Esophagus muscularis mucosa (tissue), 4 donors: ENCODE measurements around the gene MTG2. TPM values are rescaled to one million over a fixed set of nuclear protein-coding genes. Genes with fewer than 3 reads are reported as not detected.
"Not testable (repeated sequence)": the region's sequence is repeated elsewhere in the genome, so short reads cannot be mapped to it uniquely, and the experiment has no call there.

ENCODE experiments used
- DNase-seq: peaks from one replicate; pipeline ENCODE4 v3.0.0-alpha.2; 2017; ENCODE audit errors: extremely low spot score
- H3K27ac ChIP-seq, 4 donors: fragments of 200-600 bp; sonication (generic); replicated peaks in 1 of 4; 1 replicate in 3 of 4; 2 replicates in 1 of 4; pipeline ENCODE4 v1.5.1; 2016 to 2019; ENCODE audit warnings: mild to moderate bottlenecking in 1 of 4
- H3K27me3 ChIP-seq, 4 donors: fragments of 200-600 bp; sonication (generic); one replicate each; pipeline versions ENCODE4 v1.5.1 to v1.6.0; 2016 to 2019
- H3K36me3 ChIP-seq, 4 donors: fragments of 200-600 bp; sonication (generic); one replicate each; pipeline ENCODE4 v1.5.1; 2016 to 2019
- H3K4me1 ChIP-seq, 4 donors: fragments of 200-600 bp; sonication (generic); one replicate each; pipeline ENCODE4 v1.5.1; 2016 to 2019
- H3K4me3 ChIP-seq, 4 donors: fragments of 200-600 bp; sonication (generic); 1 replicate in 2 of 4; 2 replicates in 2 of 4; pipeline ENCODE4 v1.5.1; 2016 to 2019; ENCODE audit warnings: mild to moderate bottlenecking in 4 of 4, moderate library complexity in 1 of 4
- H3K9me3 ChIP-seq, 4 donors: fragments of 200-600 bp; sonication (generic); 1 replicate in 3 of 4; 2 replicates in 1 of 4; pipeline ENCODE4 v1.5.1; 2016 to 2019
- CTCF ChIP-seq, 3 experiments: fragments of 200-600 bp in 2 of 3; fragments of 450-650 bp in 1 of 3; sonication (generic) in 2 of 3; IDR thresholded peaks; one replicate each; pipeline ENCODE4 v1.5.1; 2017 to 2019; ENCODE audit warnings: antibody characterized with exemption in 3 of 3, mild to moderate bottlenecking in 2 of 3, moderate library complexity in 1 of 3
- EP300 ChIP-seq: sonication (generic); formaldehyde crosslinking; IDR thresholded peaks from one replicate; pipeline ENCODE4 v1.6.1; 2017; ENCODE audit warnings: antibody characterized with exemption
- POLR2A ChIP-seq: fragments of 450-650 bp; IDR thresholded peaks from one replicate; pipeline ENCODE4 v1.6.1; 2017; ENCODE audit warnings: antibody characterized with exemption, moderate library complexity, mild to moderate bottlenecking, low read depth
- POLR2AphosphoS5 ChIP-seq, 2 donors: sonication (generic); formaldehyde crosslinking; IDR thresholded peaks; one replicate each; pipeline ENCODE4 v1.6.1; 2017; ENCODE audit warnings: antibody characterized with exemption in 2 of 2
- WGBS: methylation state at CpG from one replicate; pipeline ENCODE4 v1.1.5; 2018; 5-methylcytosine and 5-hydroxymethylcytosine counted together
- intact Hi-C: fragments of 100-400 bp; cut with DNase I; formaldehyde crosslinking; loops from one replicate; pipeline ENCODE4 v1.15.1; 2023
- total RNA-seq, 4 donors: library from RNA; depleted of rRNA; stranded (reverse); fragments of >200 nt; gene quantifications; one replicate each; pipeline versions ENCODE4 v1.1.0 to v1.2.1, GENCODE V29; 2016

MTG2 gene
- total RNA-seq, 4 donors from 2014 or later: 21.6 to 26.5 (median 26.0) TPM

- WGBS: 97% methylated on average over 21 of the region's 22 CpGs
- no peak overlapping the region for H3K27ac ChIP-seq
- H3K36me3 ChIP-seq: no peaks in the 10 kb centered on the region
- TF ChIP-seq POLR2A (no peak), CTCF (IDR thresholded peaks at IDR 0.05) (no peak), POLR2AphosphoS5 (IDR thresholded peaks at IDR 0.05) (no peak), EP300 (no peak)
- peaks cover 44 to 71% (median 58%) of the 10 kb centered on the region in 4 donors for H3K4me1 ChIP-seq
- DNase-seq: no peak
- H3K9me3 ChIP-seq: no peaks in the 10 kb centered on the region
- H3K4me3 ChIP-seq: no peak overlapping the region
- intact Hi-C loops: no loop called here
- no peaks in the 10 kb centered on the region for H3K27me3 ChIP-seq
Observed at GRCh38 chr20:62146019-62146755, 36.6 kb upstream of the MTG2 start.

GRCh38 chr20:62147125-62147524 lies 35.7 kb upstream of the MTG2 start:
- Histone ChIP-seq H3K27me3 (no peaks in the 10 kb centered on the region), H3K4me3 (no peak overlapping the region), H3K36me3 (peaks cover 0 to 2% (median under 1%) of the 10 kb centered on the region in 4 donors), H3K9me3 (no peaks in the 10 kb centered on the region), H3K4me1 (peaks cover 34 to 66% (median 49%) of the 10 kb centered on the region in 4 donors), H3K27ac (no peak overlapping the region)
- TF ChIP-seq POLR2AphosphoS5 (IDR thresholded peaks at IDR 0.05) (no peak), POLR2A (no peak), CTCF (IDR thresholded peaks at IDR 0.05) (no peak), EP300 (no peak)
- intact Hi-C loops: no loop called here
- DNase-seq: no peak
- WGBS: 90% methylated on average over 1 of the region's 6 CpGs

- Histone ChIP-seq H3K36me3 (peaks cover 0 to 6% (median 3%) of the 10 kb centered on the region in 4 donors), H3K27ac (no peak overlapping the region), H3K27me3 (no peaks in the 10 kb centered on the region), H3K9me3 (no peaks in the 10 kb centered on the region), H3K4me1 (peaks cover 33 to 65% (median 47%) of the 10 kb centered on the region in 4 donors), H3K4me3 (no peak overlapping the region)
- intact Hi-C loops: no loop called here
- WGBS: 96% methylated on average over 9 of the region's 9 CpGs
- no peak for DNase-seq
- TF ChIP-seq POLR2A (no peak), POLR2AphosphoS5 (IDR thresholded peaks at IDR 0.05) (no peak), EP300 (no peak), CTCF (IDR thresholded peaks at IDR 0.05) (no peak)
Observed at GRCh38 chr20:62147528-62147927, 35.3 kb upstream of the MTG2 start.

- DNase-seq, H3K4me3 ChIP-seq, intact Hi-C loops, H3K9me3 ChIP-seq, H3K27ac ChIP-seq, H3K27me3 ChIP-seq: not testable (repeated sequence)
- H3K36me3 ChIP-seq: peaks cover 0 to 14% (median 6%) of the 10 kb centered on the region in 4 donors
- H3K4me1 ChIP-seq: peaks cover 33 to 65% (median 47%) of the 10 kb centered on the region in 4 donors
- WGBS: 100% methylated on average over 2 of the region's 10 CpGs
Observed at GRCh38 chr20:62148383-62148782, 34.4 kb upstream of the MTG2 start.

- H3K4me1 ChIP-seq: peaks cover 33 to 65% (median 47%) of the 10 kb centered on the region in 4 donors
- H3K27ac ChIP-seq: no peak overlapping the region
- no peaks in the 10 kb centered on the region for H3K9me3 ChIP-seq
- H3K27me3 ChIP-seq: no peaks in the 10 kb centered on the region
- no peak for DNase-seq
- WGBS: 85% methylated on average over 11 of the region's 20 CpGs
- TF ChIP-seq EP300: no peak
- no peak for TF ChIP-seq CTCF (IDR thresholded peaks at IDR 0.05)
- TF ChIP-seq POLR2A: no peak
- no peak for TF ChIP-seq POLR2AphosphoS5 (IDR thresholded peaks at IDR 0.05)
- peaks cover 0 to 17% (median 6%) of the 10 kb centered on the region in 4 donors for H3K36me3 ChIP-seq
- no peak overlapping the region for H3K4me3 ChIP-seq
- intact Hi-C loops: no loop called here
Observed at GRCh38 chr20:62148908-62149314, 33.9 kb upstream of the MTG2 start.
